ENCODE results near the gene UBE2V1.
A peak's percentile ranks its signal among the peaks of the same experiment; 100 is the strongest.
"Not testable (repeated sequence)": the region's sequence is repeated elsewhere in the genome, so short reads cannot be mapped to it uniquely, and the experiment has no call there.

Gene UBE2V1

GRCh38 chr20:50093240-50093639 lies 19.7 kb downstream of the UBE2V1 start:
- no peak for DNase-seq

GRCh38 chr20:50092436-50092835 lies 20.5 kb downstream of the UBE2V1 start:
- no peak for DNase-seq

GRCh38 chr20:50089787-50090177 lies 23.2 kb downstream of the UBE2V1 start:
- no peak for DNase-seq

- no peak for DNase-seq
Measured at GRCh38 chr20:50089140-50089786, 23.7 kb downstream of the UBE2V1 start.

- DNase-seq, result no peak
Measured at GRCh38 chr20:50088022-50088421, 24.9 kb downstream of the UBE2V1 start.

GRCh38 chr20:50085481-50086365 lies 27.2 kb downstream of the UBE2V1 start:
- DNase-seq, result peak; percentile 76 to 90

- no peak for DNase-seq
Measured at GRCh38 chr20:50085146-50085480, 27.8 kb downstream of the UBE2V1 start.

GRCh38 chr20:50083034-50083433 lies 29.9 kb downstream of the UBE2V1 start:
- DNase-seq, result no peak

- not testable (repeated sequence) for DNase-seq
Measured at GRCh38 chr20:50082056-50082455, 30.9 kb downstream of the UBE2V1 start.

- DNase-seq, result no peak
Measured at GRCh38 chr20:50077818-50078601, 34.9 kb downstream of the UBE2V1 start.

GRCh38 chr20:50073500-50073899 lies 39.5 kb downstream of the UBE2V1 start:
- DNase-seq, result no peak

- peak; percentile 84 to 87 for DNase-seq
Measured at GRCh38 chr20:50071039-50071888, 41.7 kb downstream of the UBE2V1 start.

GRCh38 chr20:50070361-50070760 lies 42.6 kb downstream of the UBE2V1 start:
- no peak for DNase-seq

GRCh38 chr20:50068041-50068651 lies 44.8 kb downstream of the UBE2V1 start:
- no peak for DNase-seq

- no peak for DNase-seq
Measured at GRCh38 chr20:50067461-50067860, 45.5 kb downstream of the UBE2V1 start.

GRCh38 chr20:50067018-50067417 lies 45.9 kb downstream of the UBE2V1 start:
- no peak for DNase-seq

- DNase-seq, result no peak
Measured at GRCh38 chr20:50066161-50066834, 46.7 kb downstream of the UBE2V1 start.

- no peak for DNase-seq
Measured at GRCh38 chr20:50065325-50065615, 47.7 kb downstream of the UBE2V1 start.

GRCh38 chr20:50063763-50064162 lies 49.2 kb downstream of the UBE2V1 start:
- DNase-seq, result not testable (repeated sequence)

GRCh38 chr20:50062006-50062838 lies 50.7 kb downstream of the UBE2V1 start:
- DNase-seq, result no peak
